Activated CD8-positive, alpha-beta T cell treated with anti-CD3 and anti-CD28 coated beads for 36 hours (primary cell): Measurements from ENCODE around the gene ISLR2. TPM values are rescaled to one million over a fixed set of nuclear protein-coding genes. Genes with fewer than 3 reads are reported as not detected.

Experiments
- ATAC-seq: fragments of 200-7000 bp; cut with Tn5 transposase; one replicate; pipeline ENCODE4 v1.10.0; 2021; ENCODE audit warnings: mild to moderate bottlenecking, moderate library complexity
- CTCF ChIA-PET: fragments of 350-600 bp; sonication (Branson Sonifier 250); formaldehyde crosslinking; loops from one replicate; lab custom pipeline; 2021; ENCODE audit warnings: antibody characterized with exemption; lab: Charles Lee
- POLR2A ChIA-PET: fragments of 350-600 bp; sonication (Branson Sonifier 250); formaldehyde crosslinking; loops from one replicate; lab custom pipeline; 2021; ENCODE audit warnings: antibody characterized with exemption; lab: Charles Lee
- DNase-seq: peaks from one replicate; pipeline ENCODE4 v3.0.0-alpha.2; 2020
- H3K27ac Mint-ChIP-seq: one replicate; pipeline ENCODE4 v1.8.0; 2021; ENCODE audit warnings: mild to moderate bottlenecking, mixed read lengths
- H3K27me3 Mint-ChIP-seq: one replicate; pipeline ENCODE4 v1.8.0; 2021; ENCODE audit warnings: mixed read lengths
- H3K36me3 Mint-ChIP-seq: one replicate; pipeline ENCODE4 v1.8.0; 2021; ENCODE audit warnings: low read depth, mixed read lengths
- H3K4me1 Mint-ChIP-seq: one replicate; pipeline ENCODE4 v1.8.0; 2021; ENCODE audit warnings: low read depth, mixed read lengths
- H3K4me3 Mint-ChIP-seq: one replicate; pipeline ENCODE4 v1.8.0; 2021; ENCODE audit warnings: mild to moderate bottlenecking, moderate library complexity, mixed read lengths
- H3K9me3 Mint-ChIP-seq: one replicate; pipeline ENCODE4 v1.8.0; 2021; ENCODE audit warnings: mixed read lengths
- CTCF ChIP-seq: fragments of 200-600 bp; IDR thresholded peaks from one replicate; pipeline ENCODE4 v1.8.0; 2022; ENCODE audit warnings: antibody characterized with exemption, mild to moderate bottlenecking
- intact Hi-C: fragments of 100-400 bp; cut with micrococcal nuclease; formaldehyde crosslinking; loops from one replicate; pipeline ENCODE4 v1.10.0; 2022
- total RNA-seq, 2 experiments: library from RNA; stranded (reverse); gene quantifications; one replicate each; pipeline ENCODE4 v1.2.3, GENCODE V29; 2021

Gene ISLR2
- total RNA-seq, 2 experiments from 2014 or later, result not detected

- TF ChIP-seq CTCF, result no peak
- intact Hi-C loops, result no loop called here
- no peaks in the 10 kb centered on the region for H3K9me3 Mint-ChIP-seq
- H3K4me3 Mint-ChIP-seq, result no peak overlapping the region
- no peak for DNase-seq
- no peaks in the 10 kb centered on the region for H3K36me3 Mint-ChIP-seq
- ChIA-PET CTCF (no interaction called here), POLR2A (interaction anchor here (0.6 kb wide), 1 partner anchor 120 kb away, joined by 3 read pairs; no protein-coding TSS in a partner anchor)
- H3K27ac Mint-ChIP-seq, result no peak overlapping the region
- no peaks in the 10 kb centered on the region for H3K4me1 Mint-ChIP-seq
- no peaks in the 10 kb centered on the region for H3K27me3 Mint-ChIP-seq
- ATAC-seq, result no peak
Observed at GRCh38 chr15:74171965-74172541, 41.7 kb downstream of the ISLR2 start.

GRCh38 chr15:74172701-74173379 lies 42.5 kb downstream of the ISLR2 start:
- intact Hi-C loops, result no loop called here
- POLR2A ChIA-PET, result interaction anchor here (0.6 kb wide), 1 partner anchor 119 kb away, joined by 3 read pairs; no protein-coding TSS in a partner anchor
- Mint-ChIP-seq H3K4me1 (no peaks in the 10 kb centered on the region), H3K27me3 (no peaks in the 10 kb centered on the region), H3K36me3 (no peaks in the 10 kb centered on the region), H3K9me3 (no peaks in the 10 kb centered on the region), H3K4me3 (no peak overlapping the region), H3K27ac (no peak overlapping the region)
- no peak for TF ChIP-seq CTCF
- DNase-seq (no peak), ATAC-seq (no peak)
- CTCF ChIA-PET, result no interaction called here

DNA sequence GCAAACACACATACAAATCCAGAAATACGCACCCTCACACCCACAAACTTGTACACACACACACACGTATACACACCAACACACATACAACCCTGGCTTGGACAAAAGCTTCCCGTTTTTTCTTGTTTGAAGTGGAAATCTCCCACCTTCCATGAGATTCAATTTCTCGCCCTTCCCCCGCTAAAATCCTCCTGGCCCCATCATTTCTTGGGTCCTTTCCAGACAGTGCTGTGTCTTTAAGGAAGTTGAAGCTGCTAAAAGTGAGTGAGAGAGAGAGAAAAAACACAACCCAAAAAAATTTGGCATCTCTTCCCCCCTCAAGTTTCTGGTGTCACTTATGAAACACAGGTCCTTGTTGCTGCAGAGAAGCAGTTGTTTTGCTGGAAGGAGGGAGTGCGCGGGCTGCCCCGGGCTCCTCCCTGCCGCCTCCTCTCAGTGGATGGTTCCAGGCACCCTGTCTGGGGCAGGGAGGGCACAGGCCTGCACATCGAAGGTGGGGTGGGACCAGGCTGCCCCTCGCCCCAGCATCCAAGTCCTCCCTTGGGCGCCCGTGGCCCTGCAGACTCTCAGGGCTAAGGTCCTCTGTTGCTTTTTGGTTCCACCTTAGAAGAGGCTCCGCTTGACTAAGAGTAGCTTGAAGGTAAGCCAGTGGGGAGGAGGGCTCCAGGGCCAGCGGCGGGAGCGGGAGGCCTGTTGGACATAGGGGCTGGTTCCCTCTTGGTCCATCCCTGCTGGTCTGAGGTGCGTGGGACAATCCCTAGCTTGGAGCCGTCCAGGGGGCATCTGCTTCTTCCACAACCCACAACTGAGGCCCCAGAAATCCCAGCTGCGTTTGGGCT lies 43.2 kb downstream of the ISLR2 start, which contains the start of gene ISLR:
Gene ISLR, plus strand, starts transcription at position 331 of the 839 bp plus-strand sequence. CDS start 1,149 bp downstream, outside the sequence.
- Mint-ChIP-seq H3K9me3 (no peaks in the 10 kb centered on the region), H3K36me3 (no peaks in the 10 kb centered on the region), H3K4me3 (no peak within 1 kb of the TSS), H3K4me1 (no peaks in the 10 kb centered on the region), H3K27ac (no peak within 1 kb of the TSS), H3K27me3 (no peaks in the 10 kb centered on the region)
- TF ChIP-seq CTCF, result no peak
- ChIA-PET POLR2A (interaction anchor here (1.1 kb wide), 1 partner anchor 136 kb away, joined by 3 read pairs; no protein-coding TSS in a partner anchor), CTCF (no interaction called here)
- intact Hi-C loops, result no loop called here
- ATAC-seq (no peak), DNase-seq (no peak)

- intact Hi-C loops, result no loop called here
- no peaks in the 10 kb centered on the region for H3K4me1 Mint-ChIP-seq
- no peak overlapping the region for H3K27ac Mint-ChIP-seq
- H3K4me3 Mint-ChIP-seq, result no peak overlapping the region
- no peak for TF ChIP-seq CTCF
- H3K36me3 Mint-ChIP-seq, result no peaks in the 10 kb centered on the region
- H3K9me3 Mint-ChIP-seq, result no peaks in the 10 kb centered on the region
- CTCF ChIA-PET, result no interaction called here
- POLR2A ChIA-PET, result interaction anchor here (0.9 to 1.1 kb wide), 2 partner anchors 46 to 135 kb away, joined by 3 read pairs; no protein-coding TSS in a partner anchor
- no peaks in the 10 kb centered on the region for H3K27me3 Mint-ChIP-seq
- no peak for DNase-seq
- ATAC-seq, result no peak
Observed at GRCh38 chr15:74174219-74174957, 44.0 kb downstream of the ISLR2 start.
